Bronchial epithelial cell (primary cell): Measurements from ENCODE around the gene PLEKHO1. TPM values are rescaled to one million over a fixed set of nuclear protein-coding genes. Genes with fewer than 3 reads are reported as not detected.
A peak's percentile ranks its signal among the peaks of the same experiment; 100 is the strongest.

Source experiments
- DNase-seq: peaks from one replicate; pipeline ENCODE4 v3.0.0-alpha.2; 2010; ENCODE audit warnings: low read depth
- FAIRE-seq: peaks from 2 replicates; lab custom pipeline; 2011; peaks lifted over from hg19 to GRCh38; lab: Jason Lieb, UNC
- H3K27me3 ChIP-seq: 2 replicates; pipeline ENCODE4 v1.5.1; 2011; ENCODE audit warnings: low read length; ENCODE audit not compliant: control insufficient read depth, insufficient read depth
- H3K36me3 ChIP-seq: 2 replicates; pipeline ENCODE4 v1.5.1; 2011; ENCODE audit warnings: low read length; ENCODE audit not compliant: control insufficient read depth, insufficient read depth
- H3K4me3 ChIP-seq: 2 replicates; pipeline ENCODE4 v1.5.1; 2011; ENCODE audit warnings: mild to moderate bottlenecking, low read depth, low read length, control low read depth
- total RNA-seq: library from RNA; depleted of rRNA; stranded (reverse); fragments of >200 nt; gene quantifications from 2 replicates; pipeline ENCODE4 v1.2.1, GENCODE V29; 2014
- TF ChIP-seq, protein P1 (sequence below): IDR thresholded peaks from 2 replicates; pipeline ENCODE4 v1.5.1; 2011; ENCODE audit warnings: mild to moderate bottlenecking, moderate library complexity, low read length, control low read depth, inconsistent platforms; ENCODE audit not compliant: insufficient read depth, severe bottlenecking

PLEKHO1 gene
- total RNA-seq, 1 donor from 2014 or later, result 6.1 TPM

GRCh38 chr1:150111670-150112069, 38.0 kb upstream of the PLEKHO1 start:
- TF ChIP-seq, protein P1, sequence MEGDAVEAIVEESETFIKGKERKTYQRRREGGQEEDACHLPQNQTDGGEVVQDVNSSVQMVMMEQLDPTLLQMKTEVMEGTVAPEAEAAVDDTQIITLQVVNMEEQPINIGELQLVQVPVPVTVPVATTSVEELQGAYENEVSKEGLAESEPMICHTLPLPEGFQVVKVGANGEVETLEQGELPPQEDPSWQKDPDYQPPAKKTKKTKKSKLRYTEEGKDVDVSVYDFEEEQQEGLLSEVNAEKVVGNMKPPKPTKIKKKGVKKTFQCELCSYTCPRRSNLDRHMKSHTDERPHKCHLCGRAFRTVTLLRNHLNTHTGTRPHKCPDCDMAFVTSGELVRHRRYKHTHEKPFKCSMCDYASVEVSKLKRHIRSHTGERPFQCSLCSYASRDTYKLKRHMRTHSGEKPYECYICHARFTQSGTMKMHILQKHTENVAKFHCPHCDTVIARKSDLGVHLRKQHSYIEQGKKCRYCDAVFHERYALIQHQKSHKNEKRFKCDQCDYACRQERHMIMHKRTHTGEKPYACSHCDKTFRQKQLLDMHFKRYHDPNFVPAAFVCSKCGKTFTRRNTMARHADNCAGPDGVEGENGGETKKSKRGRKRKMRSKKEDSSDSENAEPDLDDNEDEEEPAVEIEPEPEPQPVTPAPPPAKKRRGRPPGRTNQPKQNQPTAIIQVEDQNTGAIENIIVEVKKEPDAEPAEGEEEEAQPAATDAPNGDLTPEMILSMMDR, result no peak
- no peak for DNase-seq
- no peaks in the 10 kb centered on the region for H3K27me3 ChIP-seq
- no peaks in the 10 kb centered on the region for H3K36me3 ChIP-seq
- no peak overlapping the region for H3K4me3 ChIP-seq
- no peak for FAIRE-seq

DNA sequence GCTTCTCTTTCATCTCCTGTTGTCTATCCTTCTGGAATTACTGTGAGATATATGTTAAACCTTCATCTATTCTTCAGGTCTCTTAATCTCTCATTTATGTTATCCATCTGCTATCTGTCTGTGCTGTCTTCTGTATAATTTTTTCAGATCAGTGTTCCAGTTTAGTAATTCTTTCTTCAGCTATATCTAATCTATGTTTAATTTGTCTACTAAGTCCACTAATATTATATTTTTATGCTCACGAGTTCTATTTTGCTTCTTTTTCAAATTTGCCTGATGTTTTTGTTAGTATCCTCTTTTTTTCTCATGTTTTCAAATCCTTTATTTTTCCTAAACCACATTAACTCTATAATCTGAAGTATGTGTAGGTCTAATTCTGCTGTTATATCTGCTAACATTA, 34.6 kb upstream of the PLEKHO1 start:
- no peaks in the 10 kb centered on the region for H3K36me3 ChIP-seq
- TF ChIP-seq, protein P1, result no peak
- no peaks in the 10 kb centered on the region for H3K27me3 ChIP-seq
- DNase-seq, result no peak
- no peak for FAIRE-seq
- H3K4me3 ChIP-seq, result no peak overlapping the region

GRCh38 chr1:150118716-150119115, 31.0 kb upstream of the PLEKHO1 start:
- no peak for FAIRE-seq
- no peak overlapping the region for H3K4me3 ChIP-seq
- DNase-seq, result peak; percentile 13
- TF ChIP-seq, protein P1, result no peak
- no peaks in the 10 kb centered on the region for H3K36me3 ChIP-seq
- no peaks in the 10 kb centered on the region for H3K27me3 ChIP-seq

- Histone ChIP-seq H3K4me3 (no peak overlapping the region), H3K36me3 (no peaks in the 10 kb centered on the region), H3K27me3 (no peaks in the 10 kb centered on the region)
- TF ChIP-seq, protein P1, result no peak
- peak; percentile 27 for DNase-seq
- FAIRE-seq, result no peak
These were observed 28.4 kb upstream of the PLEKHO1 start for GRCh38 chr1:150121236-150121862.

DNA sequence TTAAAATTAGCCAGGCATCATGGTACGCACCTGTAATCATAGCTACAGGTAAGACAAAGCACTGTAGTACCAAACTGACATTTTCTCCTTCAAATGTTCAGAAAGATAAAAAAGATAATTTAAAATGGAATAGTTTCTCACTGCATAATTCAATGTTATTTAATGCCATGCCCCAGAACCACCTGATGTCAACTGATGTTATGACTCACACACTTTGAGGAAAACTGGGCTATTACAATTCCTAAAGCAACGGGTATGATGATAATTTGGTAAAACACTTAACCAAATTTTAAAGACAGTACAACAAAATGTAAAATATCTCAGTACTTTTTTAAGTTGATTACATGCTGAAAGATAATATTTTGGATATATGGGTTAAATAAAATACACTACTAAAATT, 22.9 kb upstream of the PLEKHO1 start:
- DNase-seq (no peak), FAIRE-seq (no peak)
- TF ChIP-seq, protein P1, result no peak
- Histone ChIP-seq H3K36me3 (no peaks in the 10 kb centered on the region), H3K4me3 (no peak overlapping the region), H3K27me3 (no peaks in the 10 kb centered on the region)

GRCh38 chr1:150127464-150127863, 22.3 kb upstream of the PLEKHO1 start:
- Histone ChIP-seq H3K27me3 (no peaks in the 10 kb centered on the region), H3K36me3 (no peaks in the 10 kb centered on the region), H3K4me3 (no peak overlapping the region)
- DNase-seq, result no peak
- TF ChIP-seq, protein P1, result no peak
- no peak for FAIRE-seq
